PC-3 (cell line): Measurements from ENCODE around the gene OR5B3. TPM values are rescaled to one million over a fixed set of nuclear protein-coding genes. Genes with fewer than 3 reads are reported as not detected.

Source experiments
- ATAC-seq: fragments of 200-7000 bp; cut with Tn5 transposase; 2 replicates; pipeline ENCODE4 v1.9.1; 2020; ENCODE audit warnings: mild to moderate bottlenecking, moderate library complexity
- BruUV-seq: library from RNA; stranded (reverse); fragments of 400-500 nt; replicated peaks from 2 replicates; lab custom pipeline; 2021; lab: Mats Ljungman, UMichigan
- CTCF ChIA-PET: fragments of 300-600 bp; sonication (Branson Sonifier 250); formaldehyde crosslinking; loops from one replicate; lab custom pipeline; 2022; ENCODE audit warnings: antibody characterized with exemption; lab: Charles Lee
- POLR2A ChIA-PET: fragments of 300-600 bp; sonication (Branson Sonifier 250); formaldehyde crosslinking; loops from one replicate; lab custom pipeline; 2022; ENCODE audit warnings: antibody characterized with exemption; ENCODE audit not compliant: unreplicated experiment; lab: Charles Lee
- DNase-seq: peaks from one replicate; pipeline ENCODE4 v3.0.0-alpha.2; 2015
- H2AFZ ChIP-seq: fragments of 300-600 bp; sonication (generic); 2 replicates; pipeline ENCODE4 v1.6.0; 2016; ENCODE audit warnings: antibody characterized with exemption, low read length
- H3F3A ChIP-seq: fragments of 300-600 bp; sonication (generic); one replicate; pipeline ENCODE4 v1.6.0; 2017; ENCODE audit warnings: antibody characterized with exemption, low read length, control low read depth, mild to moderate bottlenecking; ENCODE audit not compliant: unreplicated experiment
- H3K27ac ChIP-seq: fragments of 300-600 bp; sonication (generic); 2 replicates; pipeline ENCODE4 v1.5.1; 2016; ENCODE audit warnings: mild to moderate bottlenecking, low read length
- H3K27me3 ChIP-seq: fragments of 300-600 bp; sonication (generic); 2 replicates; pipeline ENCODE4 v1.6.1; 2016; ENCODE audit warnings: low read length, mixed read lengths
- H3K36me3 ChIP-seq: fragments of 300-600 bp; sonication (generic); 2 replicates; pipeline ENCODE4 v1.6.1; 2016; ENCODE audit warnings: low read depth, mixed run types, low read length, mixed read lengths
- H3K4me1 ChIP-seq: fragments of 300-600 bp; sonication (generic); 2 replicates; pipeline ENCODE4 v1.5.1; 2016; ENCODE audit warnings: low read length; ENCODE audit not compliant: insufficient read depth
- H3K4me2 ChIP-seq: fragments of 300-600 bp; sonication (generic); 2 replicates; pipeline ENCODE4 v1.6.0; 2016; ENCODE audit warnings: low read length
- H3K4me3 ChIP-seq: fragments of 300-600 bp; sonication (generic); 2 replicates; pipeline ENCODE4 v1.5.1; 2016; ENCODE audit warnings: mild to moderate bottlenecking, low read length, mixed read lengths
- H3K79me2 ChIP-seq: fragments of 300-600 bp; sonication (generic); 2 replicates; pipeline ENCODE4 v1.6.1; 2017; ENCODE audit warnings: low read length, mixed read lengths
- H3K9ac ChIP-seq: fragments of 300-600 bp; sonication (generic); 2 replicates; pipeline ENCODE4 v1.6.0; 2016; ENCODE audit warnings: mild to moderate bottlenecking, low read length
- H3K9me2 ChIP-seq: fragments of 300-600 bp; sonication (generic); replicated peaks from 2 replicates; pipeline ENCODE4 v1.6.1; 2016; ENCODE audit warnings: mixed run types, low read length, mixed read lengths
- H3K9me3 ChIP-seq: fragments of 300-600 bp; sonication (generic); 2 replicates; pipeline ENCODE4 v1.6.1; 2016; ENCODE audit warnings: low read length, mixed read lengths
- H4K20me1 ChIP-seq: fragments of 300-600 bp; sonication (generic); 2 replicates; pipeline ENCODE4 v1.6.1; 2016; ENCODE audit warnings: low read length, mixed read lengths
- CTCF ChIP-seq: fragments of 300-600 bp; sonication (generic); conservative IDR thresholded peaks from 2 replicates; pipeline ENCODE4 v1.5.1; 2017; ENCODE audit warnings: antibody characterized with exemption, low read depth, mild to moderate bottlenecking, low read length
- EZH2 ChIP-seq: fragments of 300-600 bp; sonication (generic); IDR thresholded peaks from one replicate; pipeline ENCODE4 v1.6.1; 2017; ENCODE audit warnings: antibody characterized with exemption, mild to moderate bottlenecking, low read length; ENCODE audit not compliant: unreplicated experiment
- EZH2phosphoT487 ChIP-seq: fragments of 300-600 bp; sonication (generic); IDR thresholded peaks from 2 replicates; pipeline ENCODE4 v1.6.1; 2018; ENCODE audit warnings: mild to moderate bottlenecking, antibody characterized with exemption, low read length, borderline replicate concordance
- intact Hi-C: fragments of 100-400 bp; cut with micrococcal nuclease; formaldehyde crosslinking; loops from 2 replicates; pipeline ENCODE4 v1.9.0; 2023
- total RNA-seq: library from RNA; depleted of rRNA; stranded (reverse); fragments of >200 nt; gene quantifications from 2 replicates; pipeline ENCODE4 v1.2.3, GENCODE V29; 2014

Gene OR5B3
- total RNA-seq, 1 experiment from 2014 or later, result not detected

GRCh38 chr11:58434217-58434616 is 27.5 kb upstream of the OR5B3 start:
- H3K4me1 ChIP-seq, result no peaks in the 10 kb centered on the region
- no peak overlapping the region for H2AFZ ChIP-seq
- no peak overlapping the region for H3K4me3 ChIP-seq
- H4K20me1 ChIP-seq, result no peaks in the 10 kb centered on the region
- no peak overlapping the region for H3K4me2 ChIP-seq
- H3K79me2 ChIP-seq, result no peaks in the 10 kb centered on the region
- no peaks in the 10 kb centered on the region for H3K27me3 ChIP-seq
- no peaks in the 10 kb centered on the region for H3F3A ChIP-seq
- DNase-seq (no peak), ATAC-seq (no peak)
- TF ChIP-seq CTCF, result no peak
- TF ChIP-seq EZH2, result no peak
- no peak for TF ChIP-seq EZH2phosphoT487
- H3K27ac ChIP-seq, result no peak overlapping the region
- H3K9me3 ChIP-seq, result peaks cover 4% of the 10 kb centered on the region; the same call in 1 of the 2 replicates
- no peaks in the 10 kb centered on the region for H3K9me2 ChIP-seq
- no peak overlapping the region for H3K9ac ChIP-seq
- CTCF ChIA-PET, result no interaction called here
- H3K36me3 ChIP-seq, result no peaks in the 10 kb centered on the region
- POLR2A ChIA-PET, result no interaction called here
- intact Hi-C loops, result no loop called here
- no TSS peak for BruUV-seq

GRCh38 chr11:58433638-58434203 is 27.0 kb upstream of the OR5B3 start:
- H3K79me2 ChIP-seq, result no peaks in the 10 kb centered on the region
- POLR2A ChIA-PET, result no interaction called here

More at GRCh38 chr11:58433638-58434203, 27.0 kb upstream of the OR5B3 start:
- intact Hi-C loops, result no loop called here
- peaks cover 4% of the 10 kb centered on the region; the same call in 1 of the 2 replicates for H3K9me3 ChIP-seq
- no peak overlapping the region for H3K27ac ChIP-seq
- H3K4me1 ChIP-seq, result no peaks in the 10 kb centered on the region
- no peaks in the 10 kb centered on the region for H3F3A ChIP-seq
- no peak overlapping the region for H3K9ac ChIP-seq
- no peak overlapping the region for H3K4me3 ChIP-seq
- no peaks in the 10 kb centered on the region for H3K9me2 ChIP-seq
- no peak for TF ChIP-seq EZH2
- no peak for TF ChIP-seq CTCF
- no peak for TF ChIP-seq EZH2phosphoT487
- BruUV-seq, result no TSS peak
- DNase-seq, result no peak
- H2AFZ ChIP-seq, result no peak overlapping the region
- CTCF ChIA-PET, result no interaction called here
- H3K4me2 ChIP-seq, result no peak overlapping the region
- no peak for ATAC-seq
- no peaks in the 10 kb centered on the region for H3K36me3 ChIP-seq
- no peaks in the 10 kb centered on the region for H4K20me1 ChIP-seq
- H3K27me3 ChIP-seq, result no peaks in the 10 kb centered on the region
